GM12874 (cell line): ENCODE data around the gene TMEM44.

Source experiments
- TF ChIP-seq, protein P1 (sequence below): IDR thresholded peaks from 2 replicates; pipeline ENCODE4 v1.5.1; 2011; ENCODE audit warnings: low read depth, mild to moderate bottlenecking, control low read depth, low read length, moderate library complexity; ENCODE audit not compliant: insufficient read depth

TMEM44 gene

DNA sequence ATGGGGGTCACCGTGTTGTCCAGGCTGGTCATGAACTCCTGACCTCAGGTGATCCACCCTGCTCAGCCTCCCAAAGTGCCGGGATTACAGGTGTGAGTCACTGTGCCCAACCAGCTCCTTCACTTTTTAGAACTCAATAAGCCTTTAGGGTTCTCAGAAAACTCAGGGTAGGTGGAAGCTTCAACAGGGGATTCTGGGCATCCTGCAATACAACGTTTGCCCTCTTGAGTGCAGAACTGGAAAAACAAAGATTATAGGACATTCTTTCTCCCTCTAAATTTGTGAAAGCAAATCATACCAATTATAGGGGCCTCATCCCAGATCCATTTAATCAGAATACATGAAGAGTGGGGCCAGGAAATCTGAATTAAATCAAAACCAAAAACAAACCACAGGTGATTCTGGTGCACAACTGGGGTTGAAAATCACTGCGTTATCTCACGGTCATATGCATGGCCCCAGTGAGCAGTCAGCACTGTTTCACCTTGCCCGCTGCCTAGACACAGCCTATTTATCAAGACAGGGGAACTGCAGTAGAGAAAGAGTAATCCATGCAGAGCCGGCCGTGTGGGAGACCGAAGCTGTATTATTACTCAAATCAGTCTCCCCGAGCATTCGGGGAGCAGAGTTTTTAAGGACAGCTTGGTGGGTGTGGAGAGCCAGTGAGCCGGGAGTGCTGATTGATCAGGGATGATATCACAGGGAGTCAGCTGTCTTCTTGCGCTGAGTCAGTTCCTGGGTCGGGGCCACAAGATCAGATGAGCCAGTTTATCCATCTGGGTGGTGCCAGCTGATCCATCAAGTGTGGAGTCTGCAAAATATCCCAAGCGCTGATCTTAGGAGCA lies 58.4 kb downstream of the TMEM44 start:
- TF ChIP-seq, protein P1, sequence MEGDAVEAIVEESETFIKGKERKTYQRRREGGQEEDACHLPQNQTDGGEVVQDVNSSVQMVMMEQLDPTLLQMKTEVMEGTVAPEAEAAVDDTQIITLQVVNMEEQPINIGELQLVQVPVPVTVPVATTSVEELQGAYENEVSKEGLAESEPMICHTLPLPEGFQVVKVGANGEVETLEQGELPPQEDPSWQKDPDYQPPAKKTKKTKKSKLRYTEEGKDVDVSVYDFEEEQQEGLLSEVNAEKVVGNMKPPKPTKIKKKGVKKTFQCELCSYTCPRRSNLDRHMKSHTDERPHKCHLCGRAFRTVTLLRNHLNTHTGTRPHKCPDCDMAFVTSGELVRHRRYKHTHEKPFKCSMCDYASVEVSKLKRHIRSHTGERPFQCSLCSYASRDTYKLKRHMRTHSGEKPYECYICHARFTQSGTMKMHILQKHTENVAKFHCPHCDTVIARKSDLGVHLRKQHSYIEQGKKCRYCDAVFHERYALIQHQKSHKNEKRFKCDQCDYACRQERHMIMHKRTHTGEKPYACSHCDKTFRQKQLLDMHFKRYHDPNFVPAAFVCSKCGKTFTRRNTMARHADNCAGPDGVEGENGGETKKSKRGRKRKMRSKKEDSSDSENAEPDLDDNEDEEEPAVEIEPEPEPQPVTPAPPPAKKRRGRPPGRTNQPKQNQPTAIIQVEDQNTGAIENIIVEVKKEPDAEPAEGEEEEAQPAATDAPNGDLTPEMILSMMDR: no peak

DNA sequence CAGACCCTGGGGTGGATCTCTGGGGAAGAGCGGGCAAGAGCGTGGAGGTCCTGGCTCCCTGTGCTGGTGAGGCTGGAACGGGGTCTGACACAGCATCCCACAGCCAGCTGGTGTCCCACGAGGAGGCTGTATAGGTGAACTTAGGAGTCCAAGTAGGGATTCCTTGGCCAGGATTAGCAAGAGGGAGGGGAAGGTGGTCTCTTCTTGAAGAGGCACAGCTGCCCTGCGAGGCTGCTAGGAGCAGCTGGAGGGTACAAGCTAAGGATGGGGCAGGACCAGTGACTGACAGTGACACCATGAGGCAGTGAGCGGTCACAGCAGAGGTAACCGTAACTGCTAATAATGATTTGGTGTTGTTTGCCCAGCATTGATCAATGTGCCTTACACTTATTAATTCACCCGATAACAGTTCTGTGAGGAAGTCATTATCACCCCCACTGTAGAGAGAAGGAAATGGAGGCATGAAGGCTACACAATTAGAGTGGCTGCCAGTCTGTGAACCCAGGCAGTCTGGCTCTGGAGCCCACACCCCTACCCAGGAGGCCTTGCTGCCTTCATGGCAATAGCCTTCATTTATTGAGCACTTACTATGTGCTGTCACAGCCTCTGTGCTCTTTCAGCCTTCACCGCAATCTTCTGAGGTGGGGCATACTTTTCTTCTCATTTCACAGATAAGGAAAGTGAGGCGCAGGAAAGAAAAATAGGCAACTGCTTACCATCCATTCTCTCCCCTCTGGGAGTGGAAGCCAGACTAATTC lies 59.4 kb downstream of the TMEM44 start:
- TF ChIP-seq, protein P1: peak; percentile 73

DNA sequence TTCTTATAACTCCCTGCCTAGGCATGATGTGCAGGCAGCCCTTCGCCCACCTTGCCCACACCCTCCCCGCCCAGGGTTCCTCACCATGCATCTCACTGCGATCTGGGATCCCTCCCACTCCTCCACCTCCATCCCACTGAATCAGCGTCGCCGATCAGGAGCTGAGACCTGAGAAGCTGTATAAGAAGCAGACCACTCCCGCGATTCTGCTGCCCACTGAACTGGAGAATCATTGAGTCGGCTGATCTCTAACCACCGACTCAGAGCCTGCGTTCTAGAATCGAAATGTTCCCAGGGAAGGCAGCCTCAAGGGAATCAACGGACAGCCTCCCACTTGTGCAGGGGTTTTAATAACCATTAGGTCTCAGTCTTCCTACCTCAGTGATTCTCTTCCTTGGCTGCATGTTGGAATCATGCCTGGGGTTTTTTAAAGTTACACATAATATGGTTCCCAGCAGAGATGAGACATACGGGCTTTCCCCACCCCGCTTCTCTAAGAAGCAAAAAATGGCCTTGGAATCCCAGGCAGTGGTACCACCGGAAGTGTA lies 60.2 kb downstream of the TMEM44 start:
- TF ChIP-seq, protein P1: no peak

DNA sequence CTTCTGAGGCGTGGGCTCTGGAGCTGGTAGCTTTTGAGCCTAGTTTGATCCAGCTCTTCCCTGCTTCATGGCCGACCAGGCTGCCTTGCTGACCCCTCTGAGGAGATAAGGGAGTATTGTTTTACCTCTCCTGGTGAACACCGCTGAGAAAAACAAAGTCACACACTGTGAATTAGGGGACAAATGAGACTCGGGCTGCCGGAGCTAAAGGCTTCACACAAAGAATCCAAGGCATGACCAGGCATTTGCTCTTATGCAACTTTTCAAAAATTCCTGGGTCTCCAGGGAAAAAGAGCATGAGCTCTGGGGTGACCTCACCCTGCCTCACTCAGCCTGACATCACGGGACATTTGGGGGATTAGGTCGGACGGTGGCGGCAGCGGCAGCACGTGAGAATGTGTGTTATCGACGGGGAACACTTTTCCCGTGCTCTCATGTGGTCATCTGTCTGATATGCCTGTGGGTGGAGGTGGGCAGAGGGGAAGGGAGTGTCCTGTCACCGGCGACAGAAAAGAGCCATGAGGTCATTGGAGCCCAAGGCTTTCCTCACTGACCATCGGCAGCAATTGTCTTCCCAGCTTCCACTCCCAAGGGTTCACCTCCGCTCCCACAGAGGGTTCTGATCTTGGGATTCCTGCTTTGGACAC lies 61.0 kb downstream of the TMEM44 start:
- TF ChIP-seq, protein P1: no peak

DNA sequence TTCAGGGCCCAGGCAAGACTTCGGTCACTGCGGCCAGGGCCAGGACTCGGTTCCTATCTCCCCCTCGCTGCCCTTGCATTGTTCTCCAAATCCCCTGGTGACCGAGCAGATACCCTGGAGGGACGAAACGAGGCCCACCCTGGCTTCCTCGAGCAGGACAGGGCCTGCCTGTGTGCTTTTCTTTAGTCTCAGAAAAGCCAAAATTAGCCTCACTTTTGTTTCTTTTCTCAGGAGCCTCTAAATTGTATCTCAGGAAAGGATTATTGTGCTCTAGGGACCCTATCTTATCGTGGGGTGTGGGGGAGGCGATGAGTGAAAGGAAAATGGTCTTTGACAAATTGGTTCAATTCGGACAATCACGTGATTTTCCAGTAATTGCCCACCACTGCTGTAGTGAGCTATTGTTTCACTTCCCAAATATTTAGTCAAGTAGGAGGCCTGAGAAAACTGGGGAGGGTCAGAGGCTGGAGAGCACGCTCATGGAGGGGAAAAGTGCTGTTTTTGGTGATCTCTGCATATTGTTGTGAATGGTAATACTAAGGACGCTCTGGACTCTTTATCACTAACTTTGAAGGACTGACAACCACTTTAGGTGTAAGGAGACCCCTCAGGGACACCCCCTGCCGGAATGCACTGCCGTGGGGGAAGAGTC lies 61.6 kb downstream of the TMEM44 start:
- TF ChIP-seq, protein P1: no peak

DNA sequence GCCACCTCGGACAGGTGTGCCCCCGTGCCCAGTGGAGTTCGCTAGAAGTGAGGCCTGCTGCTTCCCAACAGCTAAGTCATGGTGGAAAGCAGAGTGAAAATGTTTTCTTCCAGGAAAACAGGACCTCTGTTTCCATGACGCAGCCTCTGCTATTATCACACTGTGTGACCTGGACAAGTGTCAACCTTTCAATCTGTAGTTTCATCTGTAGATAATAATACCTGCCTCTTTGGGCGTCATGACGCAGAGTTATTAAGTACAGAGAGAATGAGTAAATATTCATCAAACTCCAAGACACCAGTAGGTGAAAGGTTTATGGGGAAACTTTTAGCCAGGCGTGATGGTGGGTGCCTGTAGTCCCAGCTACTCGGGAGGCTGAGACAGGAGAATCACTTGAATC lies 62.3 kb downstream of the TMEM44 start:
- TF ChIP-seq, protein P1: no peak
